ENCODE measurements around the gene IL1RAP. TPM values are rescaled to one million over a fixed set of nuclear protein-coding genes. Genes with fewer than 3 reads are reported as not detected.

Gene IL1RAP
- total and polyA plus RNA-seq, 9 of the 15 experiments (the other 6 are each of a cell fraction or from before 2014, with no cell fraction given) = 0.23 to 1.8 (median 0.88) TPM

GRCh38 chr3:190697502-190697830 is 183.6 kb downstream of the IL1RAP start (continued):
- TF ChIP-seq ZNF518B (CRISPR knock-in tag; IDR thresholded peaks at IDR 0.05) = no peak
- TF ChIP-seq MCM5 (IDR thresholded peaks at IDR 0.05; ENCODE audit: low read depth) = no peak

- in situ Hi-C loops (cut with MboI) = no loop called here
- 0% methylated on average over 4 of the region's 4 CpGs for WGBS (ENCODE audit: insufficient coverage, low coverage, missing lambda C conversion rate)
- ATAC-seq (no peak), DNase-seq (ENCODE audit: extremely low read depth in 1 of 4, low spot score in 3 of 4) (no peak), FAIRE-seq (no peak)
- Histone ChIP-seq H3K9me3 (replicated peaks; ENCODE audit: control insufficient read depth, insufficient read depth, low read depth, low read length) (no peaks in the 10 kb centered on the region; the same call in 1 of the 2 replicates), H3K4me1 (replicated peaks in 1 of 2; ENCODE audit: control insufficient read depth in 2 of 2, insufficient read depth in 2 of 2, low read length in 2 of 2) (no peaks in the 10 kb centered on the region), H3K27ac (ENCODE audit: extremely low read depth, low read depth, low read length) (no peak overlapping the region), H3K36me3 (ENCODE audit: control insufficient read depth, insufficient read depth, low read length) (no peaks in the 10 kb centered on the region), H2AFZ (ENCODE audit: low read depth, low read length) (no peak overlapping the region), H3K9ac (ENCODE audit: insufficient read depth in 1 of 2, low read depth in 2 of 2, low read length in 2 of 2) (no peak overlapping the region), H4K20me1 (replicated peaks; ENCODE audit: control insufficient read depth, insufficient read depth, low read length) (no peaks in the 10 kb centered on the region), H3K27me3 (ENCODE audit: control insufficient read depth in 2 of 2, insufficient read depth in 2 of 2, low read length in 2 of 2) (no peaks in the 10 kb centered on the region), H3K9me1 (ENCODE audit: control insufficient read depth, insufficient read depth, low read length) (no peaks in the 10 kb centered on the region), H3K4me2 (ENCODE audit: insufficient read depth, low read length) (no peak overlapping the region), H3K79me2 (ENCODE audit: control insufficient read depth, insufficient read depth, low read length) (no peaks in the 10 kb centered on the region), H3K4me3 (no peak overlapping the region)
- CTCF ChIA-PET (ENCODE audit: low intra/inter-chr PET ratio) = no interaction called here
- TF ChIP-seq LARP7 (IDR thresholded peaks at IDR 0.05) = no peak
- TF ChIP-seq CUX1 (CRISPR knock-in tag; IDR thresholded peaks at IDR 0.05) = no peak
- TF ChIP-seq KLF1 (tag; IDR thresholded peaks at IDR 0.05) = no peak
- TF ChIP-seq IRF2 (CRISPR knock-in tag; IDR thresholded peaks at IDR 0.05) = no peak
- no peak for TF ChIP-seq MLLT1 (IDR thresholded peaks at IDR 0.05)
- TF ChIP-seq STAG1 (CRISPR knock-in tag; IDR thresholded peaks at IDR 0.05; ENCODE audit: borderline replicate concordance) = no peak
- TF ChIP-seq ETV5 (CRISPR knock-in tag; IDR thresholded peaks at IDR 0.05; ENCODE audit: low read depth) = no peak
- no peak for TF ChIP-seq TRIM28 (IDR thresholded peaks at IDR 0.05)
- TF ChIP-seq SREBF2 (CRISPR knock-in tag; IDR thresholded peaks at IDR 0.05) = no peak
- BruUV-seq (replicated peaks) = no TSS peak
- intact Hi-C loops (cut with micrococcal nuclease) = no loop called here
- POLR2A ChIA-PET = no interaction called here
Observed at GRCh38 chr3:190697901-190698300, 184.0 kb downstream of the IL1RAP start.
